Measurements from ENCODE around the gene TRIM29. TPM values are rescaled to one million over a fixed set of nuclear protein-coding genes. Genes with fewer than 3 reads are reported as not detected.
"Not testable (repeated sequence)": the region's sequence is repeated elsewhere in the genome, so short reads cannot be mapped to it uniquely, and the experiment has no call there.

Gene TRIM29
- total RNA-seq, 1 donor from 2014 or later, result 0.50 TPM

- DNase-seq (no peak), ATAC-seq (no peak)
- intact Hi-C loops (cut with micrococcal nuclease), result loop anchor here (2.0 to 10.0 kb wide), 3 partner anchors 58 to 982 kb away; no protein-coding TSS in a partner anchor
Observed at GRCh38 chr11:120173019-120173705, 35.2 kb upstream of the TRIM29 start.

DNA sequence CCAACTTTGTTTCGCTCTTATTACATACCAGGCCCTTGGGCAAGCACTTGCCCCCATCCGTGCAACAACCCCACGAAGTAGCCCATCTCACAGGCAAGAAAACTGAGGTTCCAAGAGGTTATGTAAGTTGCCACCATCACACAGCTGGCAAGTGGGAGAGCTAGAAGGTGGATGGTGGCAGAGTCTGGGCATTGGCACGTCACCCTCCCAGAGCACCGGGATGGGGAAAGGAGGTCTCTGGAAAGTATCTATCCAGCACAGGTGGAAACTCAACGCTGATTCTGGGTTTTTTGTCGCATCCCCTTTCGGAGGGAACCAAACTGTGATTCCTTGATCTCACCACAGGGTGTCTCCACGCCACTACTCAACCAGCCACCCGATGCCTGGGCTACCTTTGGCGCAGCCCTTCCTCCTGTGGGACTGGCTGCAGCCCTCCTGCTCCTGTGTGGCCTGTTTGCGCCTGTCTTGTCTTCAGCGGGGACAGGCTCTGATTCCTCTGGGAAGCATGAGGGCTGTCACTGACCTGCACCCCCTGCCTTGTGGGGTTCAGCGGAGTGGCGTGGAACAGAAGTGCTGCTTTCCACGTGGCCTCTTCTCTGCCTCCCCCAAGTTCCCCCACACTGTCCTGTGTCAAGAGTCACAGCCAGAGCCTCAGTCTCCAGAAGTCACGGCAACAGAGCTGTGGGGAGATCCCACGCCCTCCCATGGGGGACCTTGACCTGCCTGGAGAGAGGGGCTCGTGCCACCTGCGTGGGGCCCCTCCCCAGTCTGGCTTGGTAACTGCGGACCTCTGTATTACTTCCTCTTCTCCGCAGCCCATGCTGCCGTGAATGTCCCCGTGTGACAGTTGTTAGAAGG, 34.4 kb upstream of the TRIM29 start:
- DNase-seq, result peak; percentile 77
- ATAC-seq, result peak; percentile 62
- intact Hi-C loops (cut with micrococcal nuclease), result loop anchor here (2.0 to 10.0 kb wide), 3 partner anchors 59 to 983 kb away; no protein-coding TSS in a partner anchor

GRCh38 chr11:120170741-120171261, 32.9 kb upstream of the TRIM29 start:
- intact Hi-C loops (cut with micrococcal nuclease), result loop anchor here (10.0 kb wide), 2 partner anchors 134 to 984 kb away; no protein-coding TSS in a partner anchor
- DNase-seq (no peak), ATAC-seq (no peak)

GRCh38 chr11:120169981-120170698, 32.2 kb upstream of the TRIM29 start:
- no peak for DNase-seq
- intact Hi-C loops (cut with micrococcal nuclease), result loop anchor here (10.0 kb wide), 2 partner anchors 135 to 985 kb away; no protein-coding TSS in a partner anchor
- ATAC-seq, result no peak

DNA sequence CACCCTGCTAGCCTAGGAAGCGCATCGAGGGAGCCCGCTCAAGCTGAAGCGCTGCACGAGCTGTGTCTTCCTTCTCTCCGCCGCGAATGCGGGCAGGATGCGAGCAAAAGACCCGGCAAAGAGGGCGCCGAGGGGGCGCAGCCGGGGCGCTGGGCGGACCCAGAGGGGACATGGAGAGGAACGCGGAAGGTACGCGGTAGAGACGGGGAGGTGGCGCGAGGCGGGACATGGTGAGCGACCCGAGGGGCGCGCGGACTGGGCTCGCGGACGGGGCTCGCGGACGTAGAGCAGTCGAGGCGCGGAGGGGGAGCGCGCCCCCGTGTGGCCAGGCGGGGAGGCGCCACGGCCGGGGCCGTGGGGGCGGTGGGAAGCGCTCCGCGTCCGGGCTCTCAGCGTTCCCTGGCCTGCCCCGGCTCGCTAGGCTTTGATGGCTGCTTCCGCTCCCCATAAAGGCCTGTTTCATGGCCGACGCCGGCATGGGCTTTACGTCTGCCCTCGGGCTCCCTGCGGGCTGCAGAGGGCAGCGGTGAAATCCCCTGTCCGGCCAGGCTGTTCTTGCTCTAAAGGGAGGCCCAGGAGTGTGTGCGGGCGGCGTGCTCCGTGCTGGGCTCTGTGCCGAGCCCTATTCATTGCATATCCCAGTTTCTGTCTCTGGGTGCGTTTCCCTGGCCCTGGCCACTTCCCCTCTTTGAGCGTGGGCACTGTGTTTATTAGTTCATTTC, 31.2 kb upstream of the TRIM29 start:
- intact Hi-C loops (cut with micrococcal nuclease), result no loop called here
- DNase-seq, result peak; percentile 81
- peak; percentile 94 for ATAC-seq

DNA sequence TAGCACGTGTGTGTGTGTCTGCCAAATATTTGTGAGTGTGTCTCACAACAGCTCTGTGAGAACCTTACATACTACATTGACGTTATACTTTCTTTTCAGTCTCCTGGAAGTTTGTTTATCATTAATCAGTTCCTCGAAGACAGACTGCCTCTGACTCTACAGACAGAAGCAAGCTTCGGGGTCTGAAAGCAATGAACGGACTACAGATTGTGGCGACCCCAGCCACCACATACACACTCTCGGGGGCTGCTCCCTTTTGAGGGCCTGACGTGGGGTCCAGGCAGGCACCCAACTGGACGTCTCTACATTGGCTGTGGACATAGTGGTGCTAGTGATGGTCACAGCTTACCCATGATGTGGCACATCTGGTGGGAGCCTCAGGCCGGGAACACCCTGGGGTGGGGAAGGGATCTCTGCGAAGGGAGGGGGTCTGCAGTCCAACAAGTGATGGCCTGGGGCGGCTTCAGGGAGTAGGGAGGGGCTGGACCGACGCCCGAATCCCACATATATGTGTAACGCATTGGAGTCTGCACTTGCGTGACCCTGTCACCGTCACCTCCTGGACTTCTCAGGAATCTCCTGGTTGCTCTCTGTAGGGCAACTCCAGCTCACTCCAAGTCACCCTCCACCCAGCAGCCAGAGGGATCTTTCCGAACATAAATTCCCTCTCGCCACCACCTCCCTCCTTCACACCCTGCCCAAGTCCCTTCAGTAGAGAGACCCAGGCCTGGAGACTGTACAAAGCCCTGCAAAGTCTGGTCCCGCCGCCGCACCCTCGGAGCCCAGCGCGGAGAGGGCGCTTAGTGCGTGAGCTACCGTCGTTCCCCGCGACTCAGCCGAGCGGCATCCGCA, 30.4 kb upstream of the TRIM29 start:
- intact Hi-C loops (cut with micrococcal nuclease), result no loop called here
- no peak for ATAC-seq
- peak; percentile 28 for DNase-seq

DNA sequence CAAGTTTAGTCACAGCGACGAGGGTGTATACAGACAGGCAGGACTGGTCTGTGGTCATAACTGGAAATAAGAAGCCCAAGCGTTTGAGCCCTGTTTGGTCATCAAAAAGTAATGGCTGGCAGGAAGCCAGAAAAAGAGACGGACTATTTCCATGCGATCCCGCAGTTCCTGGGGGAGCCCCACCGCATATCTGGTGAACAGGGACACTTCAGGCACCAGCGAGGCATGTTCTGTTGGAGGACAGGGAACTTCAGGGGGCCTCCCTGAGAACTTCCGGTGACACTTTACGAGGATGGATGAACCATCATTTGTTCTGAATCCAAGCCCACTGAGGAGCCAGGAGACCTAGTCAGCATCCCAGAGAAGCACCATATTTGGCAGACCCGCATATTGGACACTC, 29.7 kb upstream of the TRIM29 start:
- ATAC-seq, result no peak
- intact Hi-C loops (cut with micrococcal nuclease), result no loop called here
- peak; percentile 8 for DNase-seq

DNA sequence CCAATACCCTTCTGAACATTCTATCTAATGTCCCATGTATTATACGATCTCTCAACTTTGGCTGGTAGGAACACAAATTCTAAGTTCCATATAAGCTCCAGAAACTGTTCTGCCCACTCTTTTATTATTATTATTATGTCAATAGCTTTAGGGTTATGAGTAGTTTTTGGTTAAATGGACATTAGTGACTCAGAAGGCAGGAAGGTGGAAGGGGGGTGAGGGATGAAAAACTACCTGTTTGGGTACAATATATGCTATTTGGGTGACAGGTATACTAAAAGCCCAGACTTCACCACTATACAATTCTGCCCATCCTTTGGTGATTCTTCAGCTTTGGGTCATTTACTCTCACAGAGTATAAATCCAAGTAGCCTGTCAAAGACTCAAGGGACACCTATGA, 22.5 kb upstream of the TRIM29 start:
- intact Hi-C loops (cut with micrococcal nuclease), result no loop called here
- DNase-seq (no peak), ATAC-seq (no peak)

GRCh38 chr11:120153221-120153620, 15.3 kb upstream of the TRIM29 start:
- intact Hi-C loops (cut with micrococcal nuclease), result no loop called here
- no peak for ATAC-seq
- no peak for DNase-seq

GRCh38 chr11:120151536-120151935, 13.6 kb upstream of the TRIM29 start:
- DNase-seq (no peak), ATAC-seq (no peak)
- intact Hi-C loops (cut with micrococcal nuclease), result no loop called here

GRCh38 chr11:120149246-120149645, 11.3 kb upstream of the TRIM29 start:
- DNase-seq, result no peak
- intact Hi-C loops (cut with micrococcal nuclease), result no loop called here
- no peak for ATAC-seq

DNA sequence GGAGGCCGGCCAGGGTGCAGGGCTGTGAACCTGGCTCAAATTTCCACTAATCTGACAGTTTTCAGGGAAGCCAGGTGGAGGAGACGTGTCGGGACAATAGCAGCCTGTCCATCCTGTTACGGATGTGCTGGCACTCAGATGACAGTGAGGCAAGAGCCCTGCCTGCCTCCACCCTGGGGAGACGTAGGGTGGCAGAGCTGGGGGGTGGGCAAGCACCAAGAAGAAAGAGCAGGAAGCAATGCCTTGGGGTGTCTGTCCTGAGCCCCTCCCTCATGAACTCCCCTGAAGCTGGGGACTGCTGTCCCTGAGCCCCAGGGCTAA, 10.0 kb upstream of the TRIM29 start:
- ATAC-seq, result no peak
- intact Hi-C loops (cut with micrococcal nuclease), result no loop called here
- no peak for DNase-seq

- ATAC-seq (no peak), DNase-seq (no peak)
- intact Hi-C loops (cut with micrococcal nuclease), result no loop called here
Observed at GRCh38 chr11:120147094-120147949, 9.4 kb upstream of the TRIM29 start.

DNA sequence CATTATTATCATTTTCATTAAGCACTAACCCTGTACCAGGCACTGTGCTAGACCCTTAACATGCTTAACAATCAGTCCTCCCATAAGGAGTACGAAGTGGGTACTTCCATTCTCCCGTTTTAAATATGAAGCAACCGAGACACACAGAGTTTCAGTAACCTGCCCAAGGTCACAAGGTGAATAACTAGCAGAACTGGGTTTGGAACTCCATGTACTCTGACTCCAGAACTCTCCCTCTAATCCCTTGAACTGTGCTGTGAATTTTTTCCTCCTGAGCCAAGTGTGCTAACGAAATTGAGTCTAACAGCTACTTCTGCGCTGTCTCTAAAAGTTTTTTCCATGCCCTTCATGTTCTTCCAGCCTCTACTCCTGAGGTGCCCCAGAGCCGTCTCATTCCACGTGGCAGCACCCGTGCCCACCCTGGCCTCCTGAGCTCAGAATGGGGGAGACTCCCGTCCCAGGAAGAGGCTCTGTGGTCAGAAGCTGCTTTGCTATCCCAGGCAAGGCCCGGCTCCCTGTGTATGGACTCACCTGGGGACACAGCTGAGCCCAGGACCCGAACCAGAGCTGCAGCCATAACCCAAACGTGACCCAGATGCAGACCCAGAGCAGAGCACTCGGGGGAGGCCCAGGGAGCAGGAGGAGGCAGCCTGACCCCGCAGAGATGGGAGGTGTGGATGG, 8.6 kb upstream of the TRIM29 start:
- intact Hi-C loops (cut with micrococcal nuclease), result no loop called here
- ATAC-seq, result no peak
- no peak for DNase-seq

GRCh38 chr11:120144501-120144900, 6.6 kb upstream of the TRIM29 start:
- ATAC-seq, result no peak
- intact Hi-C loops (cut with micrococcal nuclease), result no loop called here

GRCh38 chr11:120143472-120143871, 5.6 kb upstream of the TRIM29 start:
- ATAC-seq; intact Hi-C loops (cut with micrococcal nuclease); DNase-seq: not testable (repeated sequence)

More at GRCh38 chr11:120144501-120144900, 6.6 kb upstream of the TRIM29 start:
- no peak for DNase-seq
